ENCODE results near the gene GMDS.

The GMDS gene

DNA sequence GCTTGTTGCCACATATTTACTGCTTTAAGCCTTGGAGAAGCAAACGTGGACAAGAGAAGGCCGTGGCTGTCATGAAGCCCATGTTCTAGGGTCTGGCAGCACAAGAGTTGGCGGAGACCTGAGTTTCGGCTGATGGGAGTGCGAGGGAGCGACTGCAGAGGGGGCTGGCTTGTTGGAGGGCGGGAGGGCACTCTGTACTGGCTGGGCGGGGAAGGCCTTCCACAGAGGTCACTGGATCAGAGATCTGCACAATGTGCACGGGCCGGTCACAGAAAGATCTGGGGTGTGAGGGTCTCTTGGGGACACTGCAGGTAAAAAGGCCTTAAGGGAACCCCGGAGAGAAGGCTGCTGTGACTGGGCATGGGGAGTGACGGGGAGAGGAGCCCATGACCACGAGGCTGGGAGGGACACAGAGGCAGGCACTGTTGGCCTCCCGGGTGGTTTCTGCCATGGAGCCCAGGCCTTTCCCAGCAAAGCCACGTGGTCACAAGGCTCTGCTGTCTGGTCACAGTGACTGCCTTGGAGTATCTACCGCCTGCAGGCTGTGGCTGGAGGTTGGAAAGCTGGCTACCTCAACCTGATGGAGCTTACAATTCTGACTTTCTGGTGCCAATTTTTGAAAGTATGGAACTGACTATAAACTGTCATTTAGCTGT, 611.9 kb downstream of the GMDS start:
- no peak for DNase-seq

DNA sequence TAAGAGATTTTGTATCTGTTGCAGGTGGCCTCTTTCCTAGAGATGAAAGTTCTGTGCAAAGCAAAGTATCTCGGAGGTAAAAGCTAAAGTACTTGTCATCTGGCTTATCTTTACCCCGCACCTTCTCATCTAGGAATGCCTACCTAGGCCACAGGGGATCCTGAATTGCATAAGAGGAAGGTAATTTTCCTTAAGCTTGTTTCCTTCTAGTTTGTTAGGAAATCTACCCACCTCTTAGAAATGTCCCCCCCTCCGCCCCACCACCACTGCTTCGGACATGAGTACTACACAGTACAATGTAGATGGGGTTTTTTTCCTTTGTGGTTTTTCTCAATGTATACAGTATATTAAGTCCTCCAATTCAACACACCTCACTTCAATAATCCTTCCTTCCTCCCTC, 614.2 kb downstream of the GMDS start:
- no peak for DNase-seq

DNA sequence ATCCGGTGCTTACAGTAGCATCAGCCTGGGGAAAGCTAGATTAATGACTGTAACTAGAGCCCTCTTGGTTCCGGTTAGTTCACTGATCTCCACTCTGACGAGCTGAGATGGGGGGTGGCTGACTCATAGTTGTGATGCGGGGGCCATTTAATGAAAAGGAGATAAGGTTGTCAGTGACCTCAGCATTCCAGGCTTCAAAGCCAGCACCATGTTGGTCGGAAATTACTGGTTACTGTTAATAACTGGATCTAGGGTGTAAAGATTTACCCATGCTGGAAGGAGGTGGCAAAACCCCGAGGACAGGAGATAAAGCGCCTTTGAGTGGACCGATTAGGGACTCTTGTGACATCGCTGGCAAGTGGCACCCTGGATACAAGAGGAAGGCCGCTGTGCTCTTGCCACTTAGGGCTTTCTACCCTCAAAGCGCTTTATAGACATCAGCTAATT, 614.6 kb downstream of the GMDS start:
- no peak for DNase-seq

DNA sequence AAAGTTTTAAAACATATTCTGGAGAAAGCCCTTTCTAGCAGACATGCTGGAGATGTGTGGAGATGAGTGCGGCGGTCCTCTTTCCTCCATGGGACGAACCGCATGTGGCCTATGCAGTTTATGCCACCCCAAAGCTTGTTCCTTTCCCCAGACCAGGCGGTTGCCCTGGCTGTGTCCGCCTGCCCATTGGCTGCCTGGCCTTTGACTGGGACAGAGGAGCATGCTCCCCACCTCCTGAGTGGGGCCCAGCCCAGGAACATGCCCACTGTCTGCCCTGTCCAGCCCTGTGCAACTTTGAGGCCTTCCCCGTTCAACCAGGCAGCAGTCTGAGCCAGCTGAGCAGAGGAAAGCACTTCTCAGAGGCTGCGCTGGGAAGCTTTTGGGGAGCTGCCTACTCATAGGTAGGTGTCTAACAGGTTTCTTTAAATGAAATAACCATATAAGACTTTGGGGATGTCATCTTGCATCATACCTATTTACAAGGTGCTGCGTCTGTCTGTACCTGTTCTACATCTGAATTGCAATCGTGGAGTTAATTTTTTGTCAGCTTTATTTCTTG, 615.1 kb downstream of the GMDS start:
- no peak for DNase-seq

DNA sequence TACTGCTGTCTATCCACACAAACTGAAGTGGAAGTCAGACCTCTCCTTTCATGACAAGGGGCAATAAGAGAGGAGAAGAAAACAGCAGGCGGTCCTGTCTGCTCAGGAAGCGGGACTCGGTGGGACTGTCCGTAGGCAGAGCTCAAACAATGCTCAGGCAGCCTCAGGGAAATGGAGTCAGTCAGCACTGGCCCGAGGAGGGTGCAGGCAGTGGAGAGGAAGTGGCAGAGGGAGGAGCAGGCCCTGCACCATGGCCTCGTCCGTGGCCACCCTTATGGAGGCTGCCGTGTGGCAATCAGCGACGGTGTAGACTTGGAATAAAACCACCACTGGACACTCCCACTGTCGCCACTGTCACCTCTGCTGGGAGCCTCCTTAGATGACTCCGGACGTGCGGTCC, 616.1 kb downstream of the GMDS start:
- no peak for DNase-seq

DNA sequence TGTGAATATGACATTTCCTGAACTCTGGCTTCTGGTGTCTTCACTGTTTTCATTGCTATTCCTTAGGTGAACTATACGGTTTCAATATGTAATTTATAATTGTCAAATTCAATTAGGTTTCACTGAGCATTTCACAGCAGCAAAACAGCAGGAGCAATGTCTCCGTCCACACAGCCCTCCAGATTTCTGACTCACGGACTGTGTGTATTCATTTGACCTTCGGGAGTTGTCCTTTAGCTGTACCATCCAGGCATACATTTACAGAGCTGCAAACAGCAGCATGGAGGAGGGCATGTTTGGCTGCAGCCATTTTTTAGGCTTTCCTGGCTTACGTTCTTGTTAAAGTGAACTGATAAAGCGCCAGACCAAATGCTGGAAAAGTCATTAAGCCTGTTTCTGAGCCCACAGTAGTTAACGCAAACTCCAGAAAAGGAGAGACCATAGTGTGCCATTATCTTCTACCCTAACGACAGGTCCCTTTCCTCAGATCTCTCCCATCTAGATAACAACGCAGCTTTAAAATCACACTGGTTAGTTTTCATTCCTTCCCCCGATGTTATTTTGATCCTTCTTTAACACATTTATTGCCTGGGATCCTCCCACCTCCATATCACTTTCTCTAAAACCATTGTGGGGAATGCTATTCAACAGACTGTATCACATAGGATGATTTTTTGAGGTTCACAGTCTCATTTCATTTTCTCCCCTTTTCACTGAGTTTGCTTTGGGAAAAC, 617.4 kb downstream of the GMDS start:
- no peak for DNase-seq

DNA sequence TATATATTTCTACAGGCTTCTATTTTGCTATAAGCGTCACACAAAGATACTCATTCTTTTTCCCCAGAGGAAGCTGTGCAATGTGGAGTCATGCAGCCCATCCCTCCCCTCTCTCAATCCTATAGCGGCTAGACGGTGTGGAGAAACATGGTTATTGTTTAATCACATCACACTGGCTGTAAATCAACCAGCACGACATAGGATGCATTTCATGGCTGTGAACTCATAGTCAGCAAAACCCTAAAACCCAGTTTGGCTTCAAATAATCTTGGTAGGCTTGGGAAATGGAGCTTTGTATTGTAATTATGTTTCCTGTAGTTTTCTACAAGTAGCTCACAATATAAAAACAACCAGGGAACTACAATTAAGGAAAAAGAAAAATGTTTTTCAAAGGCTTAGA, 618.9 kb downstream of the GMDS start:
- DNase-seq = no peak

DNA sequence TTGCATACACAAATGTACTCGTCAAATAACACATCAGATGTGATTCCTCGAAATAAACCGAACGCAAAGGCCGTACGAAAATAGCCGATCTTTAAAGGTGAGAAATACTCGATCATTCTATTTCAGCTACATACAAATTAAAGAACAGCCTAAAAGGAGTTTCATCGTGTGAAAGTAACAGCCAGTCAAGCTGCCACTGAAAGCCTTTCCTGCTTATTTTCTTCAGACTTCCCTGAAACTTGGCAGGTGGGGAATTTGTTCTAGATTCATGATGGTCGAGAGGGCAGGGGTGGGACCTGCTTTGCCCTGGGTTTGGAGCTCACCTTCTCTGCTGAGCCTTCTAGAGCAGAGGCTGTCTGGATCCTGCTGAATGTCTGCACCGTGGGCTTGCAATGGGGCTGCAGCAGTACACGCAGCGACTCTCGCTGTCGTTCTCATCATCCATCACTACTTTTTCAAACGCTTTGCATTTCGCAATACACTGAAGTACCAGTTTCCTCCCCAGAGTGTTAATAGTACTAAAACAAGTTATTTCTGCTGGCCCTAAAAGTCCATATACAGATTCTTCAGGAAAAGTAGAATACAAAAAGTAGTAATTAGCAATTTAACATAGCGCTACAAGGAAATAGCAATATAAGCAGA, 619.5 kb downstream of the GMDS start:
- no peak for DNase-seq

DNA sequence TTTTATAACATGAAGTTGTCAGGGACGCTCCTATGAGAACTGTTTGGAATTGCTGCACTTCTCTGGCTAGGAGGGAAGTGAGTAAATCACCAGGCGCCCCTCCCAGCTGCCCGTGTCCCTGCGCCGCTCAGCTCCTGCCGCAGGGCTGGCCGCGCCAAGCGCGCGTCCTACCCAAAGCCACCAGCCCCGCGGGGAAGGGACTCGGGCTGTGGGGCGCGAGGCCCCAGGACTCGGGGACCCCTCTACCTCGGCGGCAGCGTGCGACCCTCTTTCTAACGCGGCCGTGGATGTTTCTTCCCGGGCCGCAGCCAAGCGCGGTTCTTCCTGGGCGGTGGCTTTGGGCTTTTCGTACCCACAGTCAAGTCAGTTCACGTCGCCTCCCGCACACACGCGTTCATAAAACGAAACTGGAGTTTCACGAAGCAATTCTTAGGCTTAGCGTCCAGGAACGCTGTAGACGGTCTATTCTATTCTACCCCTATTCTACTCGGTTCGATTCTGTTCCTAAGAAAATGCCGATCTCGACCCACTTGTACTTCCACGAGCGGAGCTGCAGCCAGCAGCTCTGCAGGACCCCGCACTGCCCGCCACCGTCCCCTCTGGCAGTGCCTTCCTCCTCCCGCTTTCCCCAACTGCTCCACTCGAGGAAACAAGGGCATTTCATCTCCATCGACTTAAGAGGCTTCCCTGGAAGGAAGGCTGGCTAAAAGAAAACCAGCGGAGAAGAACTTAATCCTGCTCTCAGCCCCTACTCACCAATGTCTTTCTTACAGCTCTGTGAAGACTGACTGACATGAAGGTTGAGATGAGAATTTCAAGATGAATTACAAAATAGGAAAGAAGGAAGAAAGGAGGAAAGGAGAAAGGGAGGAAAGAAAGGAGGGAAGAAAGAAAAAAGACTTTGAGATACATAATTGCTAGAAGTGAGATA, 620.3 kb downstream of the GMDS start:
- DNase-seq = no peak

DNA sequence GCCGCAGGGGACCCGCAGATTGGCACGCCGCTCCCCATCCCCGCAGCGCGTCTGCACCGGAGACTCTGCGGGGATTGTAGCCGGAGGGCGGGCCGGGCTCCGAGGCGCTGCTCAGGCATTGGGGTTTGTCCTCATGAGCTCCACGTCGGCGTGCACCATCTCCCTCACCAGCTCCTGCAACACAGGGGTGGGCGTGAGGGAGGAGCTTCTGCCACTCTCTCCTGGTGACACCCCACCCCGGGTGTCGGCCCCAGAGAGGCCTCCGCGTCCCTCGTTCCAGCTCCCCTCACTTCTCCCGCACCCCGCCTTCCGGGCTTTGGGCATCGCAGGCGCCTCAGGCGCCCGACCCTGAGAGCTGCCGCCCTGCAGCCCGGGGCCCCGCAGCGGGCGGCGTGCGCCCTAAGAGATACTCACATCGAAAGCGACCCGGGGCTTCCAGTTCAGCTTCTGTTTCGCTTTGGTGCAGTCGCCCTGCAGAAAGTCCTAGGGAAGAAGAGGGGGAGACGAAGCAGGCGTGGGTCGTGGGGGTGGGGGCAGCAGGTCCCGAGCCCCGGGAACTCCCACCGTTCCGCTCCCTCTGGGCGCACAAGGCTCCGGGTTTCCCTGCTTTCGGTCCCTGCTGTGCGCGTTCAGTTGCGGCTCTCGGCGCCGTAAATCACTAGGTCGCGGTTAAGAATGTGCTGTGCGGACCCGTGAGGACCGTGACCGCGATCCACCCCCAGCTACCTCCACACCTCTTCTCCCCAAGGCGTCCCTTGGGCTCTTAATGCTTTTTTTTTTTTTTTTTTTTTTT, 621.2 kb downstream of the GMDS start:
- DNase-seq = no peak

DNA sequence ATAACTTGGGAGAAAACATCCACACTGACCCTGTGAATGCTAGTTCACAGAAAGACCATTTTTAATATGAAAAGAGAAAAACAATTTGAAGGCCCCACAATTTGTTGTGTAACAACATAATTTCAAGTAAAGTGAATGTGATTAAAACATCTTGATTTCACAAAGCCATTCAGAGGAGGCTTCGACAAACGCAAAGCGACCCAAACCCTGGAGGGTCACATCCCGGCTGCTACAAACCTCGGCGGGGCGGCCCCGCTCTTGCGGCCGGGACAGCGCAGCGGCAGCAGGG, 621.7 kb downstream of the GMDS start:
- DNase-seq = no peak

DNA sequence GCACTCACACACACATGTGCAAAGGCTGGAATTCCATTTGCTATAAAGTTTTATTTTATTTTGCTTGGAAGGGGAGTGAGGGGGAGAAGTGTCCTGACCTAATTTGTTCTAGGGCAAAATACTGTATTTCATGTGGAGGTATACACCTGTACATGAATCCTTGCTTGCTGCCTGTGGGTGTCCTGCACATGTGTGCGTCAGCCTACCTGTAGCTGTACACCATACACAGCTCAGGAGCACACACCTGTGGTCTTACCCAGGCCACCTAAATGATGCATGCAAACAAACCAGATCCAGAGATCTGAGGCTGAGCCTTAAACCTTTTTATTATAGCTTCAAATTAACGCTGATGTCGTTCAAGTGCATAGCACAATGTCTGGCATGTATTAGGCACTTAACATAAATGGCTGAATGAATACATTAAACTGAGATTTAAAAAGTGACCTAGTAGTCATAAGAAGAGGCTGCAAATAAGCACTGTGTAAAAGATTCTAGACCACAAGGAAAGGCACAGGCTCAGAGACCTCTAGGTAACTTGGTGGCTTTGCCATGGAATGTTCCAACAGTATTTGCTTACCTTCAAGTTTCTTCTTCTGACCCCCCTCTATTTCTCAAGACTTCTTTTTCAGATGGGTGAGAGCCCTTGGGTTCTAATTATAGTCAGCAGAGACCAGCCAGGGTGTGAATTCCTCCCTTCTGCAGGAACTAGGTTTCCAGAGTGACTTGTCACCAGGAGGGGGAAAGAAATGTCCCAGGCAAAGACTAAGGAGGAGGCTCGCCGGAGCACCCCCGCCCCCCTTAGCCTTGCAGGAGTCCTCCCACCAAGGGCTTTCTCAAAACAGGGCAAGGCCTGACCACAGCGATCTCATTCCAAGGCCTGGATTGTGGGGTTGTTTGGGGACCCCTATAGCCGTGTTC, 622.3 kb downstream of the GMDS start:
- no peak for DNase-seq

DNA sequence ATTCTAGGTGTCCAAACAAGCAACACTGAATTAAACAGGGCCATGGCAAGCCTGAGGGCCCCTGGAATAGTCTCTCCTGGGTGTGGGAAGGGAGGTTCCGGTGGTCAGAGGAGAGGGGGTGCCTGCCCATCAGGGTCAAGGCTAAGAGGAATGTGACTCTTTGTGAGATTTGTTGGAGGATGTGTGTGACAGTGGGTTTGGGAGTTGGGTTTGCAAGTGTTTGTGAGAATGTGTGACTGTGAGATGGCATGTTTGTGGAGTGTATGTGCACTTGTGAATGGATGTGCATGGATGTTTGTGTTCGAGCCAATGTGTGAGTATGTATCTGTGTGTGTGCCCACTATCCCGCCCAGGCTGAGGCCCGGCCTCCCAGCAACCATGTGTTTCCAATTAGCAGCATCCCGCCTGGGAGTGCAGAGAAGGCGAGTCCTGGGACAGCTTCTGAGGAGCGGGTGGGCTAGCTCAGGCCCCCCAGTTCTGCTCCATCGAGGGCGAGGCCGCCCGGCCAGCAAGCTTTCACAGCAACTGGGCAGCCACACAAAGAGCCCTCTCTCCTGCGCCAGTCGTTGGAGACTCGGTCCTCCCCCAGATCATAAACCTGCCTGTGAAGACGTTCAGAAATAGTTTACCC, 623.1 kb downstream of the GMDS start:
- DNase-seq = no peak

DNA sequence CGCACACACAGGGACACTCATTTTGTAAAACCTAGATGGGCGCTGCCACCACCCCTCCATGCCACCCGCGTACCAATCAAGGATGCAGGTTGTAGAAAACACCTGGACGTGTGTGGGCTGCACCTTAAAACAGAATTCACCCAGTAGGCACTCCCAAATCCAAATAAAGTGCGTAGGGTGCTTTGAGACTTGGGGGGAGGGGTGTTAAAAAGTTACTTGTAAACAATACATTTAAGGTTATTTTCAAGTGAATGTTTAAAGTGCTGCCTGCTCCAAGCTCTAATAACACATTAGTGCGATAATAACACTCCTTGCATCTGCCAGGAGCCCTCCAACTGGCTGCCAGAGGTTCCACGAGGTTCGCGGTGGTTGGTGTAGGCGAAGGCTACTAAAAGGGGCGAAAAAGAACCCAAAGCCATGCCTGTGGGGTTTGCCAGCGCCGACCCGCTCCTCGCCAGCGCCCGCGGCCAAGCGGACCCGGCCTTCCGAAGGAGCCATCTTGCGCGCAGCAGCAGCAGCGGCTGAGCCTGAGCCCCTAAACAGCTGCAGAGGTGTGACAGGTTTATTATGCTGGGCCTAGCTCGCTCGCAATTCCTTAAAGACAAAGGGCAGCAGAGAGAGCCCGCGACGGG, 624.2 kb downstream of the GMDS start:
- DNase-seq = no peak

DNA sequence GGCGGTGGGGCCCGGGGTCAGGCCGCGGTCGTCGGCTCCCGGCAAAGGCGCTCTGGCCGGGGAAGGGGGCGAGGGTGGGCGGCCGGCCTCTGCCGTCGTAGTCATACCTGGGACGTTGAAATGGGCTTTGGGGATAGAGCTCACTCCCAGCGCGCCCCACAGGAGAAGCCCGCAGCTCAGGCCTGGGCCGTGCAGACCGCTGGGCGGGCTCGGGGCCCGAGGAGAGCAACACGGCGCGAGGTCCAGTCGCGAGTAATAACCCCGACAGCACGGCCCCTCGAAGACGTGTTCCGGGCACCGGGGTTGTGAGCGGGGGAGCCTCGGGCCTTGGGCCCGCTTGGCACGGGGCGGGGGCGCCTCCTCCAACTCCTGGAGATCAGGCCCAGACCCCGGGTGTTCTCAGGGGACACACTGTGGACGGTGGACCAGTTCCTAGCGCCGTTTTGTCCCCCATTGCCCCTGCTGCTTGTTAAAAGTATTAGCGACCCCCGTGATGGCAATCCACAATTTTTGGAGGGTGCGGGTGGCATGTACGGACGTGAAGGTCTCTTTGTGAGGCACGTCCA, 624.8 kb downstream of the GMDS start:
- DNase-seq = no peak

DNA sequence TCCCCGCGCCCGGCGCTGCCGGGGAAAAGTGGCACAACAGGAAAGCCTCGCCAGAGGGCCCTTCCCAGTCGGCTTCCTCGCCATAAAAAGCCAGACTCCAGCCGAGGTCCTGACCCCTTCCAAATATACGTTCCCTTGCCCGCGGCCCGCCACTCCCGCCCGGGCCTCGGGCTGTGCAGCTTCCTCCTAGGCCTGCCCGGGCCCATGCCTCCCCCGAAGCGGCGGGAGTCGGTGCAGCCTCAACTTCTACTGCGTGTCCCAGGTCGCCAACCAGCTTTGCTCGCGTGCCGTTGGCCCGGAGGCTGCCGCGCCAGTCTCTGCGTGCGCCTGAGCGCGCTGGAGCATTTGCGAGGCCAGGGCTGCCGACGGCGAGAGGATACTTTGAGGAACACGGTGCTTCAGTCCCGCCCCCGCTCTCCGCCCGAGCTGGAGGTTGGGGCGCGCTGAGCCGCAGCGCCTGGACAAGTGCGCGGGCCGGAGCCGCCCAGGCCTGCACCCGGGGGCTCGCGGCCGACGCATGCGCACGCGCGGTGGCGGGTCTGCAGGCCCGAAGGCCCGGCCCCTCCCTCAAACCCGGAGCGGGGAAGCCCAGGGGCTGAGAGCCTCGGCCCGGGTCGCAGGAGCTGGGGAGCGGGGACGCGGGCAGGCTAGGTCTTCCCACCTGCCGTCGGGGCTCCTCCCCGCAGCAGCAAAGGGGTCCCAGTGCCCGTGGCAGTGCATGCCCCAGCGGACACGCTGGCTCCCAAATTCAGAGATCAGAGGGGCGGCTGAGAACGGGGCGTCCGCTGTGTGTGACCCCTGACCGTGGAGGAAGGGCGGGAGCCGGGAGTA, 625.5 kb downstream of the GMDS start:
- no peak for DNase-seq

DNA sequence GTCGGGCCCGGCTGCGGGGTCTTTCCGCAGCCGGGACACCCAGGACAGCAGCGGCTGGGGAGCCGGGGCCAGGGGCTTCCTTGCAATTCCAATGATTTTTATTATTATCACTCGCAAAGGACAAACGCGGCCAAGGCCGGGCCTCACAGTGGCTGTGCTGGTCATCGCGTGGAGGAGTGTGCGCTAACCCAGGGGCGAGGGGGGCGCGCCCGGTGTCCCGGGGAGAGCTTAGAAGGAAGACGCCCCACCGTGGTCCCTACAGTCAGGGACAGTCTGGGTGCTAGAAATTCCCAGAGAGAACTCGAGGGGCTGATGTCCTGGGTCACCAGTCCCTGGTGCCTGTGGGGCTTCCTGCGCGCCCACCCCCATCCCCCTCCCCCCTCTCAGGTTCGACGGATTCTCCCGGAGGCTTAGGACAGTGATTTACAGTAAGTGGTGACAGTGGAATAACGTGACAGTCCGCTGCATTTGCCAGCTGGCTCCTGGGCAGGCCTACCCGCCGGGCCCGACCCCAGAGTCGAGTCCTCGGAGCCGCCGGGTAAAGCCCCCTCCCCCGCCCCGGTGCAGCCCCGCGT, 626.2 kb downstream of the GMDS start:
- DNase-seq = no peak

Data from activated CD8-positive, alpha-beta memory T cell treated with anti-CD3 and anti-CD28 coated beads for 24 hours (primary cell).